Measurements from ENCODE around the gene ENOX1. TPM values are rescaled to one million over a fixed set of nuclear protein-coding genes. Genes with fewer than 3 reads are reported as not detected.

Gene ENOX1
- total RNA-seq, 2 donors from 2014 or later = 1.3 to 2.4 TPM

DNA sequence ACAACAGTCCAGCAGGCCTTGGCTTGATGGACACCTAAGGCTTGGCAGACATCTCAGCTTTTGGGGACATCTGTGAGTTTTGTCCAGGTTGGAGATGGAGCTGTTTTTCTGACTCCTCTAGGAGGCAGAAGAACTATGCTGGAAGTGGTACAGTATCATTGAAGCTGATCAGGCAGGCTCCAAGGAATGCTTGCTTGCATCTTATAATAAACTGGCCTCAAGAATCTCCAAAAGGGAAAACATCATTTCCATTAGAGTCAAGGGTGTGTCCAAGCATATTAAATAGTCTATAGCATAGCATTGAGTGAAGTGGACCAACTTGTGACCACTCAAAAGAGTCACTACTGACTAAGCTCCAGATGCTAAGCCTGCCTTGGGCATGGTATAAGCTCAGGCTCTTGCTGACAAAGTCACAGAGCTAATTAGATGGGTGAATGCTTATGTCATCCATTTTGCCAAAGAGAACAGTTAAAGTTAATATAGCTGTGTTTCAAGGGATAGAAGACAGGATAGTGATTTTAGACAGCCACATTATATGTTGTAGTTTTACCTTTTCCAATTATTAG, 547.4 kb downstream of the ENOX1 start:
- no peak for TF ChIP-seq CTCF (IDR thresholded peaks at IDR 0.05)
- DNase-seq (ENCODE audit: low spot score) = no peak
- no peaks in the 10 kb centered on the region for H3K27me3 ChIP-seq
- no peak overlapping the region for H3K4me3 ChIP-seq
- H3K9me3 ChIP-seq = no peaks in the 10 kb centered on the region
- no peak overlapping the region for H3K27ac ChIP-seq
- H3K4me1 ChIP-seq = no peaks in the 10 kb centered on the region
- no peaks in the 10 kb centered on the region for H3K36me3 ChIP-seq

DNA sequence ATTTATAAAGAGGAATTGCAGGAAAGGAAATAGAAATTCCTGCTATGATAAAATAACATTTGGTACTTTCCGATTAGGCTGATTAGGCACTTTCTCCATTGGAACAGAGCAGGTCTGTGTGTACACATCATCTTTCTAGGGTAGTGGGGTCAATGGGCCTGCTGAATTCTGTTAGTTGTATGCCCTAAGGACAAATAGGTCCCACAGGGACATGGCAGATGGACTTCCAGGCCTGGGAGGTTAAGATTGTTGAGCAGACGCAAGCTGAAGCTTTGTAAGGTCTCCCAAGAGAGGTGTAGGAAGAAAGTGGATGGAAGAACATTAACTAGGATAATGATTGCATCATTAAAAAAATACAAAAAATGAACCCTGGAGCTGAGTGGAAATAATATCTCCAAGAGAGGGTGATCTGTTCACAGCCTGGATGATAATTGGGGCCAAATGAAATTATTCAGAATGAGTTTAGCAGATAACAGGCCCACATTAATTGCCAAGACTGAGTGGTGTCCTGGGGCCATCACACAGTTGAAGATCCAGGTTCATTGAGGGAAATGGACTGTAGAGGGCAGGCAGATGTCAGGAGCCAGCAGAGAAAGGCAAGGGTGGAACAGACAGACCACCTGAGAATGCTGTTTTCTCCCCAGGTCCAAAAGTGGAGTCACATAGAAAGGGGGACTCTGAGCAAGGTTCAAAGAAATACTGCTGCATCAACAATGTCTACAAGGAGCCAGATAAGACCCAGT, 548.3 kb downstream of the ENOX1 start:
- no peaks in the 10 kb centered on the region for H3K27me3 ChIP-seq
- no peak overlapping the region for H3K4me3 ChIP-seq
- no peaks in the 10 kb centered on the region for H3K9me3 ChIP-seq
- no peak overlapping the region for H3K27ac ChIP-seq
- no peak for TF ChIP-seq CTCF (IDR thresholded peaks at IDR 0.05)
- no peaks in the 10 kb centered on the region for H3K4me1 ChIP-seq
- no peak for DNase-seq (ENCODE audit: low spot score)
- H3K36me3 ChIP-seq = no peaks in the 10 kb centered on the region

- TF ChIP-seq CTCF (IDR thresholded peaks at IDR 0.05) = no peak
- Histone ChIP-seq H3K27me3 (no peaks in the 10 kb centered on the region), H3K4me1 (no peaks in the 10 kb centered on the region), H3K4me3 (no peak overlapping the region), H3K36me3 (no peaks in the 10 kb centered on the region), H3K9me3 (no peaks in the 10 kb centered on the region), H3K27ac (no peak overlapping the region)
- no peak for DNase-seq (ENCODE audit: low spot score)
These were observed 549.2 kb downstream of the ENOX1 start for GRCh38 chr13:43237616-43238015.

- TF ChIP-seq CTCF (IDR thresholded peaks at IDR 0.05) = no peak
- DNase-seq (ENCODE audit: low spot score) = no peak
- Histone ChIP-seq H3K9me3 (no peaks in the 10 kb centered on the region), H3K27me3 (no peaks in the 10 kb centered on the region), H3K36me3 (no peaks in the 10 kb centered on the region), H3K27ac (no peak overlapping the region), H3K4me1 (no peaks in the 10 kb centered on the region), H3K4me3 (no peak overlapping the region)
These were observed 551.7 kb downstream of the ENOX1 start for GRCh38 chr13:43235028-43235427.

- H3K27me3 ChIP-seq = no peaks in the 10 kb centered on the region
- no peaks in the 10 kb centered on the region for H3K4me1 ChIP-seq
- H3K4me3 ChIP-seq = no peak overlapping the region
- DNase-seq (ENCODE audit: low spot score) = no peak
- TF ChIP-seq CTCF (IDR thresholded peaks at IDR 0.05) = no peak
- no peaks in the 10 kb centered on the region for H3K36me3 ChIP-seq
- H3K9me3 ChIP-seq = no peaks in the 10 kb centered on the region
- no peak overlapping the region for H3K27ac ChIP-seq
These were observed 553.9 kb downstream of the ENOX1 start for GRCh38 chr13:43232873-43233265.
